ENCODE results near the gene TMEM47.

TMEM47 gene

DNA sequence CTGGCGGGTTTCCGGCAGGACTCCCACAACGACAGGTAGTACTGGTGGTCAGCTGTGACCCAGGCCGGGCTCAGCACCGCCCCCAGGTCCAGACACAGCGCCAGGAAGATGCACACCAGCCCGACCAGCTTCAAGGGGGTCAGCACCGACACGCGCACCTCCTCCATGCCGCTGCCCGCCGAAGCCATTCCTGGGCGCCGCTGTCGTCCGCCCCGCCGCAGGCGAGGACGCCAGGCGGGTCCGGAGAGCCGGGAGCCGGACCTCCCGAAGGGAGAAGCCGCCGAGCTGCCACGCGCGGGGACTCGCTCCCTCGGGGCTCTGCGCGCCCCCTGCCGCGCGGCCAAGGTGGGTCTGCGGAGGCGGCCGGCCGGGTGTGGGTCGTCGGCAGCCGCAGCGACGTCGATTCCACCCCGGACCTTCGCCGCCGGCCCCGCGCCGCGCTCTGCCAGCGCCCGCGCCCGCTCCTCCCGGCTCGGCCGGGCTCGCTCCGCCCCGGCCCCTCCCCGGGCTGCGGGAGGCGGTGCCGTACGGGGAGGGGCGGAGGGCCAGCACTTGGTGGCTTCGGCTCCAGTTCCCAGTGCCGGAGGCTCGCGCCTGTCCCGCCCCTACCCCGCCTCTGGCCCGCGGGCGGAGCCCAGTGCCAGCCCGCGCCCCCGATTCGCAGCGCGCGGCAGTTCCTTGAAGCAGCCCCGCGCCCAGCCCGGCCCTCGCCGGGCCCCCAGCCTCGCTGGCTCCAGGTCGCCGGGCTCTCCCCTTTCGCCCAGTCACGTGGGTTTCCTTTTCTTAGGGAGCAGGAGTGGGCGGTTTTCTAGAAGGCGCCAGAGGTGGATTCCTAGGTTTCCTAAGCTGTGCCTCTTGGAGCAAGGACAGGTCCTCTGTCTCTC, at the start of gene TMEM47:
Gene TMEM47 (minus strand): TSS at position 444 of the 884 bp plus-strand sequence. CDS start 256 bp downstream, at position 188.
- no peak for DNase-seq (ENCODE audit: low read depth in 2 of 2)

DNA sequence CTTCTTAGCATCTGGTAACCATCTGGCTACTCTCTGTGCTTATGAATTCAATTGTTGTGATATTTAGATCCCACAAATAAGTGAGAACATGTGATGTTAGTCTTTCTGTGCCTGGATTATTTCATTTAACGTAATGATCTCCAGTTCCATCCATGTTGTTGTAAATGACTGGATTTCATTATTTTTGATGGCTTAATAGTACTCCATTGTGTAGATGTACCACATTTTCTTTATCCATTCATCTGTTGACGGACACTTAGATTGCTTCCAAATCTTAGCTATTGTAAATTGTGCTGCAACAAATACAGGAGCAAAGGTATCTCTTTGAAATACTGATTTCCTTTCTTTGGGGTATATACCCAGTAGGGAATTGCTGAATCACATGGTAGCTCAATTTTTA, 30.0 kb upstream of the TMEM47 start:
- DNase-seq (ENCODE audit: low read depth in 2 of 2), result no peak

DNA sequence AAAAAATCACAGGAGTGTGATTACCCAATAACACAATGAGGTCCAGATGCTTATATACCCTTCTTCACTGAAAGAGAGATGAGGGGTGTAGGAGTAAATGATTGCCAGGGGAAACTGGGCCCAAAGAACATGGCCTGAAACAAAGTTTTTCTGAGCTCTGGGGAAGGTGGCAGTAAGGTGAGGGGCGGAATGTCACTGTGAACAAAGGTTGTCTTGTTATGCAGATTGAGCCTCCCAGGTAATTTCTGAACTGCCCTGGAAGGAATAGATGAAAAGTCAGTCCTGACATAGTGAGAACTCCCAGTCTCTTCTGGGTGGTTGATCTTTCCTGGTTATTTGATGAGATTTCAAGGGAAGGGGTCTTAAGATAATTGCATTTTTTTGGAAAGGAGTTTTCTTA, 2.5 kb upstream of the TMEM47 start:
- no peak for DNase-seq (ENCODE audit: low read depth in 2 of 2)

DNA sequence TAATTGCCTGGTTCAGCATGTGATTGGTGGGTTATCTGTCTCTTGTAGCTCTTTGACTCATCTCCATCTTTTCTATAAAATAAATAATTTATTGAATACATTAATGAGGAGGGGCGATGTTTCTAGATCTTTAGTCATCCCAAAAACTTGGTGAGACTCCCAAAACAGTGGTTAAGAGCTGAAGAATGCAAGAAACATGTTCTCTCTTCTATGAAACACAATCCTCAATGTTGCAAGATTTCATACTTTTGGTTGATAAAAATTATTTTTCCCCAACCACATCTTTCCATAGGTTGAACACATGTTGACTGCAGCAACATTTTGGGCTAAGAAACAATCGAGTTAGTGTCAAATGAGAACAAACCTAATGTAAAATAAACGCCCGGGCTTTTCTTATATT, 1.2 kb upstream of the TMEM47 start:
- no peak for DNase-seq (ENCODE audit: low read depth in 2 of 2)

DNA sequence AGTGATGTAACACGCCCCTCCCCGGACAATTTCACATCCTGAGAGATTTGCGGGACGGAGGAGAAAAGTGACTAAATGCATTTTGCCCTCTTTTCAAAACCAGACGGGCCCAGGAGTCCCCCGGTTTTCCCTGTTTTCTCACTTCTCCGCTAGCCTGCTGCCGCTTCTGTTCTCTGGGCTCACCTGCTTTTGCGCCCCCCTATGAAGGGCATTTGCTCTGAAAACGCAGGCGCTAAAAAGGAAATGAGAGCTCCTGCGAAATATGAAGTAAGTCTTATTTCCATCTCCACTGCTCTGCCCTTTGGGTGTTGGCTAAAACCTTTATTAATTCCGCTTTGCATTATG, 613 bp upstream of the TMEM47 start:
- no peak for DNase-seq (ENCODE audit: low read depth in 2 of 2)

DNA sequence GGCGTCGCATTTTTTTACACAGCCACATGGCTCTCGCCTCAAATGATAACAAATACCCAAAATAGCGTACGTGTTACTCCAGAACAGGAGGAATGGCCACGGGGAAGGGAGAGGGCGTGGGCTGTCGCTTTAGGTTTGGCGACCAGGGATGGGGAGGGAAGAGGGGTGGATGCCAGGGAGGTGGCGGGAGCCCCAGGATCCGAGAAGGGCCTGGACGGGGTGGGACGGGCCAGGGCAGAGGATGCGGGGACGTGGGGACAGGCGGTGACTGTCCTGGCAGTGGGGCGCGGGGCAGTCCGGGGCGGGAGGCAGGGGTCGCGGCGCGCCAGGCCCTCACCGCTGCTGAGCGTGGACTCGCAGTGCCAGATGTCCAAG, 631 bp downstream of the TMEM47 start:
- no peak for DNase-seq (ENCODE audit: low read depth in 2 of 2)

DNA sequence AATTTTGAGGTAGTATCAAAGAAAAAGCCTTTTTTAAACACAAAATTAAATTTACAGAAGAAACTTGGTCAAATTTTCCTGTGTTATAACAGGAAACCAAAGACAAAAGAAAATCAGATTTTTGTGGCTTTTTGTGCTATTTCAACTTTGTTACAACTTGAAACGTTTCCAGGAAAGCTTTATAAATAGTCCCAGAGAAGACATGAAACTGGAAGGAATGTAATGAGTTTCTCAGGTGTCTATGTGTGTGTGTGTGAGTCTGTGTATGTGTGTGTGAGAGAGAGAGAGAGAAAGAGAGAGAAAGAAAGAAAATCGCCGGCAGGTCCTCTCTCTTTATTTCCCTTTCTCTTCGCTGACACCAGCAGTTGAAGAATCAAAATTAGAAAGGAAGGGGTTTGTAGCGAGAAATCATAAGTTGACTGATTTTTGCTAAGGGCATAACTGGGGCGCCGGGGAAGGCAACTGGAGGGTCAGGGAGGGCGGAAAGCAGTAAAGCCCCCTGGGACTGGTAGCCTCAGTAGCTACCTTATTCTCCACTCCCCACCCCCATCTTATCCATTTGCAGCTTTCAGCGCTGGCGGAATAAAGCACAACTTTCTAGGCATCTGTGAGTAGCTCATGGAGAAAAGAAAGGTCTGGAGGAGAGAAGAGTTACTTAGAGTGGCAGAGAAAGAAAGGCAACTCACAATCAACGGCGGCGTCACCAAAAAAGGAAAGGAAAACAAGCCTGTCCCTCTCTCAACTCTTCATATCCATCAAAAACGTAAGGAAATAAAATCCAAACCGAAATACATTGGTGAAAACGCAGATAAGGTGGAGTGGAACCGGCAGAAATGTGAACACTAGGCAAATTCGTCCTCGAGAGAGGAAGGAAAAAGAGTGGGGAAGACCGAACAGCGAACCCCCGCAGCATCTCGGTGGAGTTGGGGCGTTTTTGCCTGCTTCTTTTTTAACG, 1.3 kb downstream of the TMEM47 start:
- DNase-seq (ENCODE audit: low read depth in 2 of 2), result no peak

DNA sequence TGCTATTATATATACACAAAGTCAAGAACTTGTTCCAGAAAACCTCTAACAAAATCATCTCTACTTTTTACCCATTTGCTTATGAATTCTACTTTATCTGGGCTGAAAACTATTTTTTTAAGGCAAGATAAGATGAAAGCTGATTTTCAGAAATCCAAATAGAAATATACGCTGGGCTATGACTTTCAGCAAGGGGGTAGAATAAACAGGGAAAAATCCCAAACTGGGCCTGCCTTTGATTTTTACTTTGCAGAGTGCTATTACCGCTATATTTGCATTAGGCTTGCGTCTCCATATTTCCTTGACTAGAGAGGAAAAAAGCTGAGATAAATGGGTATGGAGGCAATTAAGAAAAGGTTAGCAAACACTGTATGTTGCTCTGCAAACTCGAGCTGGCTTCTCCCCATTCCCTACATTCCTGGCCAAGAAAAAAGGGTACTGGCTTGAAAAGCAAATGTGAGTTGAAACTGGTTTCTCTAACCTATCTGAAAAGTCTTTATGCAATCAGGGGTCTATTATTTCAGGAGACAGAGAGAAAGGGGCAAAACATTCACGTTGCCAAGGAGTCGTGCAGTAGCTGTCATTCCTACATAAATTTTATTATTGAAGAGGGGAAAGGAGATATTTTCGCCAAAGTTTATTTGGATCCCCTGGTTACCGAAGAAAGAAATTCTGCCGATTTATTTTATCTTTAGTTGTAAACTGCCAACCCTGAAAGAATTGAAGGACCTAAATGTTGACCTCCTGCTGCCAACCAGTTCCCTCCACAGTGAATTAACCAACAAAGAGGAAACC, 2.2 kb downstream of the TMEM47 start:
- no peak for DNase-seq (ENCODE audit: low read depth in 2 of 2)

DNA sequence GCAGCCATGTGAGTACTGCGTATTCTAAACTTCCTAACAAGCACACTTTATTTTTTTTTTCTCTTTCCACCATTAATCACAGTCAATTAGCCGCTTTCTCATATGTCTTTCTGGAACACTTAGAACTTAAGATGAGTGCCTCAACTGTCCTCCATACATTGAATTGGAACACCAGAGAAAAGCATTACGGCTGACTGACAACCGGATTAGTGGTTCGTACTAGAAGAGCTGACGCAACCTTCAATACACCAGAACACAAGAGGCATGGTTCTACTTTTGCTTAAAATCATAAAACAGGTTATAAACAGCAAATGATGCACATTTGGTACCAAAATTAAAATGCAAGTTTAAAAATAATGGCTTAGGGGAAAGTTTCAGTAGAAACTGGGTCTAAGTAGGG, 3.3 kb downstream of the TMEM47 start:
- no peak for DNase-seq (ENCODE audit: low read depth in 2 of 2)

DNA sequence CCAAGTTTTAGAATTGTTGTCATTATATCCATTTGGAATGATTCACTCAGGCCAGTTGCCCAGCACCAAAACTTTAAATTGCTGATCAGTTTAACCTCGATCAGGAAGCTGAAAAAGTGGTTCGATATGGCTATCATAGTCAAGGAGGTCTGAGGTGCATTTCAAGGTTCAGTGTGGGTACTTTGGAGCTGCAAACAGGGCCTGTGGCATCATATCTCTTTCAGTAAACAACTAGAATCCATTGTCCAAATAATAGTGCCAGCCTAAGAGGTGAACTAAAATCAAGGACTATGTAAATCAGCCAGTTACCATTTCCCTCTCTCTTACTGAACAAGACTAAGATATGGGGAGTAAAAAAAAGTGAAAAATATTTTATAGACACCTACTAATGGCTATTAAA, 14.2 kb downstream of the TMEM47 start:
- no peak for DNase-seq (ENCODE audit: low read depth in 2 of 2)

DNA sequence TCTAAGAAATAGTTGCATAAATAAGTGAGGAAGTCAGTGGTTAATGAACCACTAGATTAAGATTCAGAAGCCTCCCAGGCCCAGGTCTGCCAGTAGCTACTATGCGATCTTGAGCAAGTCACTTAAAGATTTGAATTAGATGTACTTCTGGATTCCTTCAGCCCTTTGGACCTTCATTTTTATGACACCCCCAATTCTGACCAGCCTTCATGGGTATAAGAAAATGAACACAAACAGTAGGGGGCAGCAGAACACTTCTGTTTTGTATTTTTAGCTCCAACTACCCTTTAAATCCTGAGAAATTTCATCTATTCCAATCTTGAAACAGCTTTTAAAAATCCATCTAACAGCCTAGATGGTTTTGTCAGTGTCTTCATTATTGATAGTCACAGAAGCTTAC, 19.0 kb downstream of the TMEM47 start:
- DNase-seq (ENCODE audit: low read depth in 2 of 2), result no peak

DNA sequence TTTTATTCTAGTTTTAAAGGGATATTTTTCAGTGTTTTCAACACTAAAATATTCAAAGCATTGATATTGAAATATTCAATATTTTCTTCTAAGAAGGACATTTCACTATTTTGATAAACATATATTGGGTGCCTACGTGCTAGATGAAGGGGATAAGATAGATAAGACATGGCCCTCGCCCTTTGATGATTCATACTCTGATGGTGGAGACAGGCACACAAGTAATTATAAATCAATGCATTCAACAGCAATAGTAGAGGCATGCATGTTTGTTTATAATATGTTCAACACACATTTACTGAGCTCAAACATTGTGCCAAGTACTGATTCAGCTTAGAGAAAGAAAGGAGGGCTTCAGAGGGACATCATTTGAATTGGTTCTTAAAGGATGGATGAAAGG, 22.7 kb downstream of the TMEM47 start:
- DNase-seq (ENCODE audit: low read depth in 2 of 2), result no peak

DNA sequence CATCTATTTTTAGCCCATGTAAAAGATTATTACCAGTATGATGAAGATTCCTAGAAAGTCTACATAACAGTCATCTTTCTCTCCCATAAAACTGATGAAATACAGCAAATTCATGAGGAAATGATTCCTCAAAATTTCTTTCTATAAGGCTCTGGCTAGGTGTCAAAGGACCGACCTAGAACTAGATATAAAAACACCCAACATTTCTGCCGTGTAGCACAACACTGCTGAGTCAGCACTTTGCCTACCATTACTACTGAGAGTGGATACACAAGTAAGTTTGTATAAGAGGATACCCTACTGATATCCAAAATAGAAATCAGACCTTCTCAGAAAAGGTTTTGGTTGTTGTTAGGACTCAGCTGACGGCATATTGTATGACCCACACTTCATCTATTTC, 24.7 kb downstream of the TMEM47 start:
- DNase-seq (ENCODE audit: low read depth in 2 of 2), result no peak

DNA sequence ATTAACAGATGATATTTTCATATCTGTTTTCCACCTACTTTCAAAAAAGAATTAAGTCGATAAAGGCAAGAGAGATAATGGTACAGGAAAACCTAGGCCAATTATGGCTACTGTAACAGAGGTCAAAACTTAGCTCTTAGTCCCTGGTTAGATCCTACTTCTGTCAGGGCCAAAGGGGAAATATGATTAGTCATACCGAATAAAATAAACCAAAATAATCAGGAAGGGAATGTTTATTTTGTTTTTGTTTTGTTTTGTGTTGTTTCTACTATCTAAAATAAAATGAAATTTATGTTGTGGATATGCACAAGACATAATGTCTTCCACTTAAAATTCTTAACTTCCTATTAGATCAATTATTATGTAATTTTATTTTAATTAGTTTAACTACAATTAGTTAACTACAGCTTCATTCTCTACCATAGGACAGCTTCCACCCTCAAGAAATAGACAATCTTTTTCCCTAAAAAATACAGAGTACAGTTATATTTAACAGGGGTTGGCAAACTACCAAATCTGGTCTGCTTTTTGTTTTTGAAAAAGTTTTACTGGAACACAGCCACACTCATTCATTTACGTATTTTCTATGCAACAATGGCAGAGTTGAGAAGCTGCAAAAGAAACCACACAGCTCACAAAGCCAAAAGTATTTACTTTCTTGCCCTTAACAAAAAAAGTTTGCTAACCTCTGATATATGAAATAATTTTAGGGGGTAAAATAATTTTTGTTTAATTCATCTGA, 25.4 kb downstream of the TMEM47 start:
- DNase-seq (ENCODE audit: low read depth in 2 of 2), result no peak

DNA sequence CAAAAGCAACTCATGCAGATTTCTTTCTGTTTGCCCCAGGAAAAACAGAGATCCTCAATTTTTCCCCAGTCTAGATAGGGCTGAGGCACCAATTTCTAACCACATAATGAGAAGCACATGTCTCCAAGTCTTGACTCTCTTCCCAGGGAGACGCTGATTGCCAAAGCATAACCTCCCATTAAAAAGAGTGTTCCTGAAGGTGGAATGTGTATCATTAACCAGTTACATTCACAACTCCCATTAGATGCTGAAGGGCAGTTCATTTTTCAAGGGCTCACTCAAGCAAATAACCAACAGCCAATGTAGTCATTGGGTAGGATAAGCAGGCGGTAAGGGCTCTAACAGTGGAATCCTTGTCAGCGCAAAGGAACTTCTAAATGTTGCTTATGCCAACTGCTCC, 27.5 kb downstream of the TMEM47 start:
- DNase-seq (ENCODE audit: low read depth in 2 of 2), result no peak

DNA sequence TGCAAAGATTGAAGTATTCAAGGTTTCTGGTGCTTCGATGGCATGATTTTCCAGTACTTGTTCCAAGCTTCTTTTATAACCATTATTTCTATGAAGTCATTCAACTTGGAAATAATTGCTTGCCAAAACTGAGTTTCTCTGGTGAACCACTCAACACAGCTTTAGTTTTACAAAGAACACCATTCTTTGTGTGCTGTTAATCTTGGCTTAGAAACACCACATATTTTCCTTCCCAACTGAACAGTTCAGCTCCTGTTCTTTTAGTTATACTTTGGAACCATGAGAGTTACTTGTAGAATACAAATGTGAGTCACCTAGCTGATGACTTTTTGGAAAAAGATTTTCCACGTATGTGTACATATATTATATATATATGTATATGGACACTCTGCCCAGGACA, 32.7 kb downstream of the TMEM47 start:
- no peak for DNase-seq (ENCODE audit: low read depth in 2 of 2)

DNA sequence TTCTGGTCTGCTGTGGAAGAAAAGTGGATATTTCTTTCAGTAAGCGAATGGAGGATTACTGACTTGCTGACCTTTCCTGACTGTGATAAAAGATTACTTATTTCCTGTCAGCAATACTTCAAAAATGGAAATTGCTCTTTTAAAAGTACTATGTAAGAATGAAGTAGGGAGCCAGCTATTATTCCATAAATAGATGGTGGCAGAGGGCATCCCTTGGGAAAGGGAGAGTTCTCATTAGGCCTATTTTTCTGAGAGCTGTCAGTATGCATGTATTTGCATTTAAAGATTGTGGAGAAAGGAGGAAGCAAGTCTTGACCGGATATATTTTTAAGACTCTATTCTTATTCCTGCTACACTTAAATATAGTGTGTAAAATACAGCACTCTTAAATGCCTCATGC, 37.2 kb downstream of the TMEM47 start:
- no peak for DNase-seq (ENCODE audit: low read depth in 2 of 2)

DNA sequence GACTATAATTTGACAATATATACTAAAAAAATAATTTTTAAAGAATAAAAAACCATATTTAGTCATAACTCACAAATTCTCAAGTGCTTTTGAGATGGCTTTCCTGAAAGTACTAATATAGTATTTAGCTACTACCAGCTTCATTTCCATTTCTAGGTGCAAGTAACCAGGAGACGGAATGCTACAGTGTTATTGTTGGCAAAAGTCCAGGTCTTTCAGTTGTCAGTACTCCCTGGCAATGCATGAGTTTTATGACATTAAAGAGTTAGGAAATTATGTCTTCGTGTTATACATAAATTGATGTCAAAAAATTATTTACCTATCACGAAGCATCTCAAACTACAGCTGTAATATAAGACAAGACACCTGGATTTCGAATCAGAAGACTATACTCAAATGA, 45.0 kb downstream of the TMEM47 start:
- no peak for DNase-seq (ENCODE audit: low read depth in 2 of 2)

DNA sequence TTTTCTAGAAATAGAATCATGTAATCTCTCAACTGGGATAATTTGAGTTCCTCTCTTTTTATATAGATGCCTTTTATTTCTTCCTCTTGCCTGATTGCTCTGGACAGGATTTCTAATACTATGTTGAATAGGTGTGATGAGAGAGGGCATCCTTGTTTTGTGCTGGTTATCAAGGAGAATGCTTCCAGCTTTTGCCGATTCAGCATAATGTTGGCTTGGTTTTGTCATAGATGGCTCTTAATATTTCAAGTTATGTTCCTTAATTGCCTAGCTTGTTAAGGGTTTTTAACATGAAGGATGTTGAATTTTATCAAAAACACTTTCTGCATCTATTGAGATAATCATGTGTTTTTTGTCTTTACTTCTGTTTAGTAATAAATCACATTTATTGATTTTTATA, 58.7 kb downstream of the TMEM47 start:
- DNase-seq (ENCODE audit: low read depth in 2 of 2), result no peak

DNA sequence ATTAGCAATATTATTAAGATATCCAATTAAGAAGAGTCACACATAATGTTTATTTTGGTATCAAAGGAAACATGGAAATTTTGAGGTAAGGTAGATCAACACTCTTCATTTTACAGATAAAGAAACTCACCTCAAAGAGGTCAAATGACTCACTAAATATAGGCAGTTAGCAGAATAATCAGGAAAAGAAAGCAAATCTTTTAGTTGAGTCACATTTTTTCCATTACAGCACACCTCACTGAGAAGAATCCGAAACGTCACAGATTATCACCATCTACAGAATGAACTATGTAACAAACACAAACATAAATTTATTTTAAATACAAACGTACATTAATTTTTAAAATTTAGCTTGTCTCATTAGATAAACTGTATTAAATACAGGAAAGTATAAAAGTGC, 70.1 kb downstream of the TMEM47 start:
- DNase-seq (ENCODE audit: low read depth in 2 of 2), result no peak

DNA sequence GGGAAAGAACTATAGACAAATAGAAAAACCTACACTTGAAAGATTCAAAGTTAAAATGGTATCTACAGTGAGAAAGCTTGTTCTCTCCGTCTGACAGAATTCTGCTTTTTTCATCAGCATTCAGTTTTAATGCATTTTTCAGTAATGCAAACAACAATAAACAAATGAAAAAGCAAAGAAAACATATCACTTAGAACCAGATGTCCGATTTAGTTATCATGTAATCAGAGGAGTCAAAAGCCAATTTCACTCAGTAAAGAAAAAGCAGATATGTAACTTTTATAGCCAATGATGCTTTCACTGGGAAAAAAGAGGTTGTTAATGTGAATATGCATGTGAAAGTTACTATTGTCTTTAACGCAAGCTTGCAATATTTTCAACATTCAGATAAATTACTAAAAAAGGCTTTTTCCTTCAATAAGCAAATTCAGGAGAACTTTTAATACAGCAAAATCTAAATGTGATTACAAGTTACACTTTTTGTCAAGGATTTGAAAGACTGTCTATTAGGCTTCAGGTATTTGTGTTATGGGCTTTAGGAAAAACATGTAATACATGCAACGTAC, 70.7 kb downstream of the TMEM47 start:
- DNase-seq (ENCODE audit: low read depth in 2 of 2), result no peak

Data from stimulated activated CD8-positive, alpha-beta memory T cell treated with anti-CD3 and anti-CD28 coated beads, Interleukin-2, amount 100 ng/mL, for 48 hours (primary cell).